ENCODE data around the gene R3HDM2. TPM values are rescaled to one million over a fixed set of nuclear protein-coding genes. Genes with fewer than 3 reads are reported as not detected.

R3HDM2 gene
- total RNA-seq, 1 donor from 2014 or later, result 19.2 TPM

- FAIRE-seq, result no peak
- Mint-ChIP-seq H3K27ac (ENCODE audit: unreplicated experiment) (no peak overlapping the region), H3K36me3 (ENCODE audit: low read depth, unreplicated experiment) (peaks cover 7% of the 10 kb centered on the region), H3K27me3 (ENCODE audit: low read depth, unreplicated experiment) (no peaks in the 10 kb centered on the region), H3K4me3 (ENCODE audit: unreplicated experiment) (no peak overlapping the region), H3K4me1 (ENCODE audit: low read depth, unreplicated experiment) (peaks cover 26% of the 10 kb centered on the region), H3K9me3 (ENCODE audit: unreplicated experiment) (no peaks in the 10 kb centered on the region)
- H3K9me3 ChIP-seq (ENCODE audit: insufficient read depth, low read depth, low read length), result no peaks in the 10 kb centered on the region
- H3K4me2 ChIP-seq (ENCODE audit: low read length), result no peak overlapping the region
- H3K9ac ChIP-seq (ENCODE audit: low read length), result no peak overlapping the region
- H3K36me3 ChIP-seq (ENCODE audit: insufficient read depth, low read length), result no peaks in the 10 kb centered on the region
- no peak for DNase-seq (ENCODE audit: low read depth)
- H3K27me3 ChIP-seq (ENCODE audit: insufficient read depth, low read length), result no peaks in the 10 kb centered on the region
- TF ChIP-seq CTCF (IDR thresholded peaks at IDR 0.05; ENCODE audit: insufficient read depth, low read depth, low read length) (no peak), EZH2 (IDR thresholded peaks at IDR 0.05; ENCODE audit: insufficient read depth, low read length) (no peak)
- peaks cover 27% of the 10 kb centered on the region for H3K4me1 ChIP-seq (ENCODE audit: insufficient read depth, low read length)
- H3K27ac ChIP-seq (ENCODE audit: low read depth, low read length), result no peak overlapping the region
- peaks cover 3% of the 10 kb centered on the region for H3K79me2 ChIP-seq (ENCODE audit: insufficient read depth, low read length)
- no peaks in the 10 kb centered on the region for H4K20me1 ChIP-seq (ENCODE audit: insufficient read depth, low read length)
- no peak overlapping the region for H2AFZ ChIP-seq (ENCODE audit: low read depth, low read length)
- H3K4me3 ChIP-seq (ENCODE audit: insufficient read depth, low read depth, low read length), result no peak overlapping the region
Observed at GRCh38 chr12:57385586-57385985, 45.3 kb downstream of the R3HDM2 start.

GRCh38 chr12:57384478-57384877, 46.4 kb downstream of the R3HDM2 start:
- peaks cover 19% of the 10 kb centered on the region for H3K4me1 Mint-ChIP-seq (ENCODE audit: low read depth, unreplicated experiment)
- no peaks in the 10 kb centered on the region for H4K20me1 ChIP-seq (ENCODE audit: insufficient read depth, low read length)
- no peak for FAIRE-seq
- H3K27ac Mint-ChIP-seq (ENCODE audit: unreplicated experiment), result no peak overlapping the region
- no peaks in the 10 kb centered on the region for H3K9me3 ChIP-seq (ENCODE audit: insufficient read depth, low read depth, low read length)
- no peak overlapping the region for H3K27ac ChIP-seq (ENCODE audit: low read depth, low read length)
- H3K27me3 ChIP-seq (ENCODE audit: insufficient read depth, low read length), result no peaks in the 10 kb centered on the region
- peaks cover 19% of the 10 kb centered on the region for H3K4me1 ChIP-seq (ENCODE audit: insufficient read depth, low read length)
- H3K79me2 ChIP-seq (ENCODE audit: insufficient read depth, low read length), result peaks cover 3% of the 10 kb centered on the region
- no peak overlapping the region for H3K4me3 Mint-ChIP-seq (ENCODE audit: unreplicated experiment)
- no peaks in the 10 kb centered on the region for H3K36me3 ChIP-seq (ENCODE audit: insufficient read depth, low read length)
- no peak overlapping the region for H2AFZ ChIP-seq (ENCODE audit: low read depth, low read length)
- H3K4me3 ChIP-seq (ENCODE audit: insufficient read depth, low read depth, low read length), result no peak overlapping the region
- TF ChIP-seq CTCF (IDR thresholded peaks at IDR 0.05; ENCODE audit: insufficient read depth, low read depth, low read length) (no peak), EZH2 (IDR thresholded peaks at IDR 0.05; ENCODE audit: insufficient read depth, low read length) (no peak)
- no peak overlapping the region for H3K9ac ChIP-seq (ENCODE audit: low read length)
- no peaks in the 10 kb centered on the region for H3K9me3 Mint-ChIP-seq (ENCODE audit: unreplicated experiment)
- DNase-seq (ENCODE audit: low read depth), result no peak
- H3K36me3 Mint-ChIP-seq (ENCODE audit: low read depth, unreplicated experiment), result peaks cover 7% of the 10 kb centered on the region
- H3K4me2 ChIP-seq (ENCODE audit: low read length), result no peak overlapping the region
- no peaks in the 10 kb centered on the region for H3K27me3 Mint-ChIP-seq (ENCODE audit: low read depth, unreplicated experiment)

- no peak for TF ChIP-seq EZH2 (IDR thresholded peaks at IDR 0.05; ENCODE audit: insufficient read depth, low read length)
- TF ChIP-seq CTCF (IDR thresholded peaks at IDR 0.05; ENCODE audit: insufficient read depth, low read depth, low read length), result no peak
- FAIRE-seq (no peak), DNase-seq (ENCODE audit: low read depth) (no peak)
- Mint-ChIP-seq H3K27ac (ENCODE audit: unreplicated experiment) (peak overlapping the region; percentile 27), H3K9me3 (ENCODE audit: unreplicated experiment) (no peaks in the 10 kb centered on the region), H3K36me3 (ENCODE audit: low read depth, unreplicated experiment) (peaks cover 2% of the 10 kb centered on the region), H3K4me1 (ENCODE audit: low read depth, unreplicated experiment) (peaks cover 7% of the 10 kb centered on the region), H3K4me3 (ENCODE audit: unreplicated experiment) (no peak overlapping the region), H3K27me3 (ENCODE audit: low read depth, unreplicated experiment) (no peaks in the 10 kb centered on the region)
- no peak overlapping the region for H2AFZ ChIP-seq (ENCODE audit: low read depth, low read length)
- peaks cover 3% of the 10 kb centered on the region for H4K20me1 ChIP-seq (ENCODE audit: insufficient read depth, low read length)
- no peak overlapping the region for H3K9ac ChIP-seq (ENCODE audit: low read length)
- no peak overlapping the region for H3K4me2 ChIP-seq (ENCODE audit: low read length)
- H3K27ac ChIP-seq (ENCODE audit: low read depth, low read length), result no peak overlapping the region
- no peaks in the 10 kb centered on the region for H3K79me2 ChIP-seq (ENCODE audit: insufficient read depth, low read length)
- no peak overlapping the region for H3K4me3 ChIP-seq (ENCODE audit: insufficient read depth, low read depth, low read length)
- H3K36me3 ChIP-seq (ENCODE audit: insufficient read depth, low read length), result no peaks in the 10 kb centered on the region
- H3K27me3 ChIP-seq (ENCODE audit: insufficient read depth, low read length), result no peaks in the 10 kb centered on the region
- H3K9me3 ChIP-seq (ENCODE audit: insufficient read depth, low read depth, low read length), result no peaks in the 10 kb centered on the region
- peaks cover 5% of the 10 kb centered on the region for H3K4me1 ChIP-seq (ENCODE audit: insufficient read depth, low read length)
Observed at GRCh38 chr12:57381693-57382220, 49.1 kb downstream of the R3HDM2 start.

Data from astrocyte (in vitro differentiated cells and primary cell).